Esophagus (tissue), 2 donors: ENCODE results near the gene DPF1. TPM values are rescaled to one million over a fixed set of nuclear protein-coding genes. Genes with fewer than 3 reads are reported as not detected.
A peak's percentile ranks its signal among the peaks of the same experiment; 100 is the strongest.

Experiments used
- H3K27ac ChIP-seq, 2 donors: one replicate each; pipeline ENCODE4 v1.5.1; 2013; ENCODE audit warnings: low read depth in 2 of 2, mild to moderate bottlenecking in 2 of 2, inconsistent platforms in 1 of 2, low read length in 1 of 2, moderate library complexity in 1 of 2
- H3K27me3 ChIP-seq, 2 donors: one replicate each; pipeline ENCODE4 v1.6.1; 2013; ENCODE audit warnings: low read length in 2 of 2, control low read depth in 1 of 2, mild to moderate bottlenecking in 1 of 2; ENCODE audit not compliant: insufficient read depth in 2 of 2, control insufficient read depth in 1 of 2
- H3K36me3 ChIP-seq, 2 donors: one replicate each; pipeline ENCODE4 v1.6.1; 2013; ENCODE audit warnings: low read length in 1 of 2; ENCODE audit not compliant: control insufficient read depth in 2 of 2, insufficient read depth in 2 of 2
- H3K4me1 ChIP-seq, 2 donors: one replicate each; pipeline ENCODE4 v1.6.1; 2013; ENCODE audit warnings: low read length in 1 of 2; ENCODE audit not compliant: control insufficient read depth in 2 of 2, insufficient read depth in 2 of 2
- H3K4me3 ChIP-seq, 2 donors: one replicate each; pipeline ENCODE4 v1.5.1; 2013; ENCODE audit warnings: low read length in 2 of 2, mild to moderate bottlenecking in 2 of 2, low read depth in 1 of 2, moderate library complexity in 1 of 2
- H3K9me3 ChIP-seq, 2 donors: one replicate each; pipeline ENCODE4 v1.6.1; 2013; ENCODE audit warnings: mild to moderate bottlenecking in 2 of 2, low read depth in 1 of 2, low read length in 1 of 2, moderate library complexity in 1 of 2; ENCODE audit not compliant: control insufficient read depth in 2 of 2, insufficient read depth in 1 of 2
- WGBS, 2 donors: extraction: QIAGEN DNeasy Blood & Tissue Kit; methylation state at CpG; one replicate each; pipeline ENCODE4 v1.1.7; 2013; 5-methylcytosine and 5-hydroxymethylcytosine counted together
- polyA plus RNA-seq, 2 donors: library from polyadenylated mRNA; stranded (reverse); fragments of 200-250 nt; gene quantifications; one replicate each; pipeline ENCODE4 v1.2.3, GENCODE V29; 2013
- donor health status: healthy with polysubstance abuse.
- donor health status: Bipolar disorder and iron deficiency.

The DPF1 gene
- polyA plus RNA-seq, 2 donors, result 0.06 to 0.08 TPM

DNA sequence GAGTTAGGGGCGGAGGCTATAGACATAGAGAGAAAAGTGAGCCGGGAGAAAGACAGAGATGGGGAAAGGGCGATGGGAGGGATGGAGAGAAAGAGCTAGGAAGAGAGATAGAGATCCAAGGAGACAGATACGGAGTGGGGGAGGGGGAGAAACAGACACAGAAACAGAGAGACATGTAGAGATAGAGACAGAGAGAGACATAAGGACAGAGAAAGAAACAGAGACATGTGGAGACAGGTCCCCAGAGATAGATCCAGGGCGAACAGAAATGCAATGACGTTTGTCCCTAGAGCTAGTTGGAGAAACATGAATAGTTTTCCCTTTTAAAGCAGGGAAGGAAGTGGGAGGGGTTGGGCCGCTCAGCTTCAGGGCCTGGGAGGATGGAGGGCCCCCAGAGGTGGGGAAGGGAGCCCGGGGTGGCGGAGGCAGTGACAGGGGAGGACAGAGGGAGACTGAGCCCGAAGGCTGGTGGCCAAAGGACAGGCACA is 27.6 kb upstream of the DPF1 start:
- H3K36me3 ChIP-seq, result no peaks in the 10 kb centered on the region
- no peaks in the 10 kb centered on the region for H3K9me3 ChIP-seq
- no peaks in the 10 kb centered on the region for H3K27me3 ChIP-seq
- peaks cover 2 to 12% of the 10 kb centered on the region in 2 donors for H3K4me1 ChIP-seq
- 11 to 14% methylated on average over 10 of the region's 10 CpGs for WGBS, 2 donors
- H3K27ac ChIP-seq, result peak overlapping the region; percentile 83 to 84
- peak overlapping the region in 1 of 2 donors; percentile 40 for H3K4me3 ChIP-seq

- Histone ChIP-seq H3K4me3 (peak overlapping the region in 1 of 2 donors; percentile 40), H3K27ac (peak overlapping the region; percentile 83 to 84), H3K27me3 (no peaks in the 10 kb centered on the region), H3K9me3 (no peaks in the 10 kb centered on the region), H3K4me1 (peaks cover 2 to 12% of the 10 kb centered on the region in 2 donors), H3K36me3 (no peaks in the 10 kb centered on the region)
- 30% methylated on average over 18 of the region's 18 CpGs for WGBS, 2 donors
These were observed 27.0 kb upstream of the DPF1 start for GRCh38 chr19:38250821-38251563.

DNA sequence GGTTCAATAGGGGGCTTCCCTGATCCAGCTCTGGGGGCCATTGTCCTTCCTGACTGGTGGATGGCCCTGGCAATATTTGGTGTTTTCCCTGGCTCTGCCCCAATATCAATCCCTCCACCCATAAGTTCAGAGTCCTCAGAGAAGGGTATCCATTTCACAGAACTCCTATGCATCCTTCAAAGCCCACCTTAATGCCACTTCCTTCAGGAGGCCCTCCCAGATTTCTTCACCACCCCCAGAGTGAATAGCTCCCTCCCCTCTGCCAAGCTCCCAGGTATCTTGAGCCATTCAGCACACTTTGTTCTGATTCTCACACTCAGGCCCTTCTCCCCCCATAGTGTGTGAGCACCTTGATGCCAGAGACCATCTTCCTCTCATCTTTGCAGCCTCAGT is 26.4 kb upstream of the DPF1 start:
- Histone ChIP-seq H3K36me3 (no peaks in the 10 kb centered on the region), H3K9me3 (no peaks in the 10 kb centered on the region), H3K4me1 (peaks cover 2 to 12% of the 10 kb centered on the region in 2 donors), H3K4me3 (no peak overlapping the region), H3K27ac (no peak overlapping the region), H3K27me3 (no peaks in the 10 kb centered on the region)

GRCh38 chr19:38248421-38248820 is 24.4 kb upstream of the DPF1 start:
- WGBS, 2 donors, result 78 to 79% methylated on average over 7 of the region's 7 CpGs
- Histone ChIP-seq H3K4me3 (no peak overlapping the region), H3K4me1 (peaks cover 2 to 9% of the 10 kb centered on the region in 2 donors)

DNA sequence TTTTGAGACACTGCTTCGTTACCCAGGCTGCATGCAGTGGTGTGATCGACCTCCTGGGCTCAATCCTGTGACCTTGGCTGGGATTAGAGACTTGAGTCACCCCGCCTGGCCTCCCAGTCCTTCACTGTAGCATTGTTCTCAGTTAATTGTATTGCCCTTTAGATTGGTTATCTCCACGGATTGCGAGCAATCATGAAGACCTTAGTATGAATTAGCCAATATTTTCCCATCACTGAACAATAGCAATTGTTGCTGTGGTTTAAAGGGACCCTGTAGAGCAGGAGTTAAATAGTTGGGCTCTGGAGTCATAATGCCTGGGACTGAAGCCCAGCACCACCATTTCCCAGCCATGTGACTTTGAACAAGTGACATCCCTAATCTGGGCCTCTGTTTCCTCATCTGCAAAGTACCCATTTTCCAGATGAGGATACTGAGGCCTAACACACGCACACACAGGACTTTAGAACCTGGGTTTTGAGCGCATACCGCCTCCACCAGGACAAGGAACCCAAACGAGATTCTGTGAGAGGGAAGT is 23.8 kb upstream of the DPF1 start:
- 69 to 75% methylated on average over 9 of the region's 9 CpGs for WGBS, 2 donors
- no peaks in the 10 kb centered on the region for H3K36me3 ChIP-seq
- no peaks in the 10 kb centered on the region for H3K27me3 ChIP-seq
- H3K9me3 ChIP-seq, result no peaks in the 10 kb centered on the region
- H3K27ac ChIP-seq, result peak overlapping the region in 1 of 2 donors; percentile 21
- H3K4me3 ChIP-seq, result no peak overlapping the region
- H3K4me1 ChIP-seq, result peaks cover 2 to 9% of the 10 kb centered on the region in 2 donors

More at GRCh38 chr19:38248421-38248820, 24.4 kb upstream of the DPF1 start:
- H3K9me3 ChIP-seq, result no peaks in the 10 kb centered on the region
- H3K36me3 ChIP-seq, result no peaks in the 10 kb centered on the region
- peak overlapping the region in 1 of 2 donors; percentile 21 for H3K27ac ChIP-seq
- H3K27me3 ChIP-seq, result no peaks in the 10 kb centered on the region

DNA sequence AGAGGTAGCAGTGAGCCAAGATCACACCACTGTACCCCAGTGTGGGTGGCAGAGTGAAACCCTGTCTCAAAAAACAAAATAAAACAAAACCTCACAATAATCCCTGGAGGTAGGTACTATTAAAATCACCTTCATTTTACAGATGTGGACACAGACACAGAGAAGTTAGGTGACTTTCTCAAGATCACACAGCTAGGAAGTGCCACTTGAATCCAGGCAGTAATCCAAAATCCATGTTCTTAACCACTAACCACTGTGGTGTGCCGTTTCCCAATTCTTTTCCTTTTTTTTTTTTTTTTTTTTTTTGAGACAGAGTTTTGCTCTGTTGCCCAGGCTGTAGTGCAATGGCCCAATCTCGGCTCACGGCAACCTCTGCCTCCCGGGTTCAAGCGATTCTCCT is 23.1 kb upstream of the DPF1 start:
- Histone ChIP-seq H3K27me3 (no peaks in the 10 kb centered on the region), H3K4me1 (peaks cover 2 to 9% of the 10 kb centered on the region in 2 donors), H3K4me3 (no peak overlapping the region), H3K27ac (peak overlapping the region in 1 of 2 donors; percentile 27), H3K9me3 (no peaks in the 10 kb centered on the region), H3K36me3 (no peaks in the 10 kb centered on the region)
- WGBS, 2 donors, result 65 to 69% methylated on average over 4 to 5 of the region's 5 CpGs

DNA sequence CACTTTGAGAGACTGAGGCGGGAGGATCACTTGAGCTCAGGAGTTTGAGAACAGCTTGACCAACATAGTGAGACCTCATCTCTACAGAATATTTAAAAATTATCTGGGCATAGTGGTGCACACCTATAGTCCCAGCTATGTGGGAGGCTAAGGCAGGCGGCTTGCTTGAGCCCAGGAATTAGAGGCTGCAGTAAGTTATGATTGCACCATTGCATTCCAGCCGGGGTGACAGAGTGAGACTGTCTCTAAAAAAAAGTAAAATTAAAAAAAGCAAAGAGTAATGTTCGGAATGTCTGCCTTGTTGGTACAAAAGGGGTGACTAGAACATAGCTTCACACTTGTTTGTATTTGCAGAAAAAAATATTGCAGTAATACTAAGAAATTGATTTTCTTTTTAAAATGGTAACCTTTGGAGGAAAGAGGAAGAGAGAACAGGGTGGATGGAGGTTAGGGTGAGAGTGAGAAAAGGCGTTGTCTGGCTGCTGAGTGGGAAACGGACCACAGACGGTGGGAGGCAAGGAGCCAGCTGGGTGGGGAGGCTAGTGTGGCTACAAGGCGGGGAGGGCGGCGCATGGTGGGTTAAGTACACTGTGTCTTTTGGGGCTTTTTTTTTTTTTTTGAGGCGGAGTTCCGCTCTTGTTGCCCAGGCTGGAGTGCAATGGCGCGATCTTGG is 21.9 kb upstream of the DPF1 start:
- Histone ChIP-seq H3K4me3 (no peak overlapping the region), H3K9me3 (no peaks in the 10 kb centered on the region), H3K36me3 (no peaks in the 10 kb centered on the region), H3K27ac (peak overlapping the region in 1 of 2 donors; percentile 52), H3K27me3 (no peaks in the 10 kb centered on the region), H3K4me1 (peaks cover 0 to 3% of the 10 kb centered on the region in 2 donors)
- WGBS, 2 donors, result 60 to 68% methylated on average over 12 to 14 of the region's 14 CpGs

DNA sequence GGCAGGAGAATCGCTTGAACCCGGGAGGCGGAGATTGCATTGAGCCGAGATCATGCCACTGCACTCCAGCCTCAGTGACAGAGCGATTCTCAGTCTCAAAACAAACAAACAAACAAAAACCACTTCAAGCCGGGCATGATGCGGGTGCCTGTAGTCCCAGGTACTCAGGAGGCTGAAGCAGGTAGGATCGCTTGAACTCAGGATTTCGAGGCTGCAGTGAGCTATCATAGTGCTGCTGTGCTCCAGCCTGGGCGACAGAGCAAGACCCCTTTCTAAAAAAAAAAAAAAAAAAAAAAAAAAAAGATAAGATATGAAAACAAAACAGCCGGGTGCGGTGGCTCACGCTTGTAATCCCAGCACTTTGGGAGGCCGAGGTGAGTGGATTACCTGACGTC is 19.3 kb upstream of the DPF1 start:
- H3K9me3 ChIP-seq, result no peaks in the 10 kb centered on the region
- H3K36me3 ChIP-seq, result no peaks in the 10 kb centered on the region
- H3K27ac ChIP-seq, result no peak overlapping the region
- H3K4me1 ChIP-seq, result peaks cover 0 to 3% of the 10 kb centered on the region in 2 donors
- no peak overlapping the region for H3K4me3 ChIP-seq
- WGBS, 2 donors, result 60 to 67% methylated on average over 15 of the region's 15 CpGs
- no peaks in the 10 kb centered on the region for H3K27me3 ChIP-seq

- WGBS, 2 donors, result 63 to 68% methylated on average over 8 of the region's 8 CpGs
- no peaks in the 10 kb centered on the region for H3K36me3 ChIP-seq
- H3K4me1 ChIP-seq, result peaks cover 0 to 3% of the 10 kb centered on the region in 2 donors
- no peaks in the 10 kb centered on the region for H3K27me3 ChIP-seq
- H3K27ac ChIP-seq, result no peak overlapping the region
- no peaks in the 10 kb centered on the region for H3K9me3 ChIP-seq
- H3K4me3 ChIP-seq, result no peak overlapping the region
These were observed 15.8 kb upstream of the DPF1 start for GRCh38 chr19:38239816-38240215.
